HG03575 (cell line): ENCODE data around the gene SEC14L6.
"Not testable (repeated sequence)": the region's sequence is repeated elsewhere in the genome, so short reads cannot be mapped to it uniquely, and the experiment has no call there.

Experiments
- ATAC-seq: cut with Tn5 transposase; IDR thresholded peaks from one replicate; pipeline ENCODE4 v1.9.1; 2021; ENCODE audit not compliant: unreplicated experiment, insufficient number of reproducible peaks, low FRiP score; ENCODE audit errors: extremely low read depth

Gene SEC14L6

GRCh38 chr22:30568137-30568805, 21.7 kb upstream of the SEC14L6 start:
- ATAC-seq, result no peak

GRCh38 chr22:30567277-30567676, 20.7 kb upstream of the SEC14L6 start:
- ATAC-seq, result not testable (repeated sequence)

GRCh38 chr22:30566125-30566524, 19.6 kb upstream of the SEC14L6 start:
- no peak for ATAC-seq

- ATAC-seq, result no peak
These were observed 18.8 kb upstream of the SEC14L6 start for GRCh38 chr22:30565341-30565740.

- no peak for ATAC-seq
These were observed 18.2 kb upstream of the SEC14L6 start for GRCh38 chr22:30564761-30565119.

- ATAC-seq, result no peak
These were observed 17.7 kb upstream of the SEC14L6 start for GRCh38 chr22:30564045-30564760.

- ATAC-seq, result no peak
These were observed 15.8 kb upstream of the SEC14L6 start for GRCh38 chr22:30562366-30562765.

- no peak for ATAC-seq
These were observed 15.1 kb upstream of the SEC14L6 start for GRCh38 chr22:30561402-30562189.

- not testable (repeated sequence) for ATAC-seq
These were observed 14.2 kb upstream of the SEC14L6 start for GRCh38 chr22:30560643-30561202.

GRCh38 chr22:30559889-30560288, 13.3 kb upstream of the SEC14L6 start:
- ATAC-seq, result no peak

- ATAC-seq, result no peak
These were observed 10.7 kb upstream of the SEC14L6 start for GRCh38 chr22:30557243-30557642.

- no peak for ATAC-seq
These were observed 9.8 kb upstream of the SEC14L6 start for GRCh38 chr22:30556388-30556787.

- no peak for ATAC-seq
These were observed 9.0 kb upstream of the SEC14L6 start for GRCh38 chr22:30555282-30556210.

GRCh38 chr22:30553971-30554370, 7.4 kb upstream of the SEC14L6 start:
- ATAC-seq, result no peak

- ATAC-seq, result no peak
These were observed 6.2 kb upstream of the SEC14L6 start for GRCh38 chr22:30552719-30553118.

- ATAC-seq, result not testable (repeated sequence)
These were observed 5.3 kb upstream of the SEC14L6 start for GRCh38 chr22:30551813-30552212.

GRCh38 chr22:30547188-30547587, 647 bp upstream of the SEC14L6 start:
- no peak for ATAC-seq

GRCh38 chr22:30542811-30543188, 3.7 kb downstream of the SEC14L6 start:
- no peak for ATAC-seq
